Activated CD8-positive, alpha-beta memory T cell treated with anti-CD3 and anti-CD28 coated beads for 48 hours (primary cell): ENCODE results near the gene ACAA2.

Experiments
- DNase-seq, 3 experiments: peaks; one replicate each; pipeline ENCODE4 v3.0.0-alpha.2; 2020; ENCODE audit warnings: low read depth in 2 of 3, low spot score in 2 of 3

Gene ACAA2

DNA sequence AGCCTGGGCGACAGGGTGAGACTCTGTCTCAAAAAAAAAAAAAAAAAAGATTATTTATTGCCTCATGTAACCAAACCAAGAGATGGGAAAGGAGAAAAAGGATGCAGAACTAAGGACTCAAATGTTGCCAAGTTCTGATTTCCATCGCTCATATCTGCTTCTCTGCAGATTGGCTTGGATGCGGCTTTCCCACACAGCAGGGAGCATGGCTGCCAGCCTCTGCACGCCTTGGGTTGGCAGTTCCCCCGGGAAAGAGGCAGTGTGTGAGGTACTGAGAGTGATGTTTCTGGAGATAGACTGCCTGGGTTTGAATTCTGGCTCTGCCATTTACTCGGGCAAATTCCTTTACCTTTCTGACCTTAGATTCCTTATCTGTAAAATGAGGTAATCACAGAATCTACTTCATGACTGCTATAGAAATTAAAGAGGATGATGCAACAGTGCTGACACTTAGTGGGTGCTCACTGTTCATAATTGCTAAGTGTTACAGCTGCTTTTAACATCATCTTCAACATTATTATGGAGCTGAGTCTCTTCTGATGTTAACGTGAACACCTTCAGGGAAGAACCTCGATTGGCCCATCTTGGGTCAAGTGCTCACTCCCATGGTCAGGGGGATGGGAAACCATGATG, 68.8 kb downstream of the ACAA2 start:
- no peak for DNase-seq

DNA sequence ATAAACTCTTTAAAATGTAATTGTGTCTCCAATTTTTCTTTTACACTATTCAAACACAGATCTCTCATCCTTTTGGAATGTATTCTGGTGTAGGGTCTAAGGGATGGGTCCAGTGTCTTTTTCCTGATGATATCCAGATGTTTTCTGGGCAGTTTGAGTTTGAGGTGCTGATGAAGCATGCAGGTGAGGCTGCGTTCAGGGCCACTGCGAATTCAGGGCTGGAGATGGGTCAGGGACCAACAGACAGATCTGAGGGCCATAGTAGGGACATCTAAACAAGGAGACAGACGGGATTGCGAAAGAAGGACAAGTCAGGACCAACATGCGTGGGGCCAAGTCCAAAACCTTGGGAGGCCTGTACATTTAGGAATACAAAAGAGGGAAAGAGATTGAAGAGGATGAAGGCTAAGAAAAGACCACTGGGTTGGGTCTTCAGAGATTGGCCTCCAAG, 70.2 kb downstream of the ACAA2 start:
- DNase-seq, result no peak

DNA sequence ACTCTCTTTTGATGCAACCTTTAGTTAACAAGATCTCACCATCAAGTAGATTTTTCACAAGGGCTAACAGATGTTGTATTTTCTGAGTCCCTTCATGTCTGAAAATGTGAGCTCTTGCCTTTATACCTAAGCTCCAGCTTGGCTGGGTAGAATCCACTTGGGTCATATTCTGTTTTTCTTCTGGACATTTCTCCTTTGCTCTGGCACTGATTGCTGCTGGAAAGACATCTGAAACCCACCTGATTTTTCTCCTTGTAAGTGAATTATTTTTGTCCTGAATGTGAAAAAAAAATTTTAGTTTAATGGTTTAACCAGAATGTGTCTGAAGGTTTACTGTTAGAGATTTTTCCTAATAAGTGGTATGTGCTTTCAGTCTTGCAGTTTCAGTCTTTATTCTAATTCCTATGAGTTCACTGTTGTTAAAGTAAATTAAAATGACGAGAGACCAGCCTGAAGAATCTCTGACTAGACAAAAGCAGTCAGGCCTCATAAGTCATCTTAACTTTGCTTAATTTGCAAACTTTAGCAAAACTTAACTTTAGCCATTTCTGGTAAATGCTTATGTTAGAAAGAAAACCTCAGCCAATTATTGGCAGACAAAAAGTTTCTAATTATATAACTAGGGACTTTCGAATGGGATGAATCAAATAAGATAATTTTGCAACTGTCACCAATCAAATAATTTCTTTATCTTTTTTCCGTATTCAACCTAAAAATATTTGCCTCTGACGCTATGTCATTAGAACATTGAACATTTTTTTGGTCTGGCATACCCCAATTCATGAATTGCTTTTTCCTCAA, 70.8 kb downstream of the ACAA2 start:
- DNase-seq, result no peak

DNA sequence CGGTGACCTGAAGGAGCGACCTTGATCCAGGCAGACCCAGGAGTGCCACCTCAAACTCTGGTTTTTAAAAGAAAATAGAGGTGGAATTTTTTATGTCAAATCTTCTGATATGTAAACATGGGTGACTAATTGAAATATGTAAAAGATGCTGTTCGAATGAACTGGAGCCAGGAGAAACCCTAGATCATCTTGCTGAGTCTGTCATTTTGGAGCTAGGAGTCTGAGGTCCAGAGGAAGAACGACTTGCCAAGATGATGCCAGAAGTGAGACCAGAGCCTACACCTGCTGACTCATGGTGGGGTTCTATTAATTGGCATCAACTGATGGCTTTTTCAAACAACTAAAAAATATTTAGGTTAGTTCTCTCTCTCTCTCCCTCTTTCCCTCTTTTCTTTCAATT, 74.1 kb downstream of the ACAA2 start:
- no peak for DNase-seq

DNA sequence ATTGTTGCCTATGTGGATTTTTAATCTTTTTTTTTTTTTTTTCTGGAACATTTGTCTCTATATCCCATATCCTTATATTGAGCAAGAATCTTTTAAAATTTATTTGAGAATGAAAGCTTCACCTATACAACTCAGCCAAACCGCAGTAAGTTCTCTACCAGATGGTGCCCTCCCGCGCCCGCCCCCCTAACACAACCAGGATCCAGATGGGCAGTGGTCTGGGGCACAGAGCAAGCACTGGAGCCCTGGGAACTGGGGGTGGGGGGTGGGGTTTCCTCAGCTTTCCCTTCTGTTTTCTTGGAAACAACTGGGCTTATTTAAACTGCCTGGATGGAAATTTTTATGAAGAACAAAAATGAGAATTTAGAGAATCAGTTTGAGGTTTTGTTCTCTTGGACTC, 74.6 kb downstream of the ACAA2 start:
- DNase-seq, result no peak

DNA sequence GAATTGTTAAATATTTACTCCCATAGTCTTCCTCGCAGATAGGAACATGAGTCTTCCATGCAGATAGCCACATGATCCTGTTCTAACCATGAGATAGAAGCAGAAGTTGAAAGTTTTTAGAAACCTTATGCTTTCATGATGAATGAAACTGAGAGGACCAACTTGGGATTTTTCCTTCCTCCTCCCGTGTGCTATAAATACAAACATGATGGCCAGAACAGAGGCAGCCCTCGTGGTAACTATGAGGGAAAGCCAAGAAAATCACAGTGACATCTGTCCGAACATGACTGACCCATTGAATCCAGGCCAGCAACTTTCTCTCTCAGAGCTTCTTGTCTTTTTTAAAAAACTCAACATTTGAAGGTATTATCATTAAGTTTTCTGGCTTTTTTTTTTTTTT, 78.5 kb downstream of the ACAA2 start:
- DNase-seq, result no peak

DNA sequence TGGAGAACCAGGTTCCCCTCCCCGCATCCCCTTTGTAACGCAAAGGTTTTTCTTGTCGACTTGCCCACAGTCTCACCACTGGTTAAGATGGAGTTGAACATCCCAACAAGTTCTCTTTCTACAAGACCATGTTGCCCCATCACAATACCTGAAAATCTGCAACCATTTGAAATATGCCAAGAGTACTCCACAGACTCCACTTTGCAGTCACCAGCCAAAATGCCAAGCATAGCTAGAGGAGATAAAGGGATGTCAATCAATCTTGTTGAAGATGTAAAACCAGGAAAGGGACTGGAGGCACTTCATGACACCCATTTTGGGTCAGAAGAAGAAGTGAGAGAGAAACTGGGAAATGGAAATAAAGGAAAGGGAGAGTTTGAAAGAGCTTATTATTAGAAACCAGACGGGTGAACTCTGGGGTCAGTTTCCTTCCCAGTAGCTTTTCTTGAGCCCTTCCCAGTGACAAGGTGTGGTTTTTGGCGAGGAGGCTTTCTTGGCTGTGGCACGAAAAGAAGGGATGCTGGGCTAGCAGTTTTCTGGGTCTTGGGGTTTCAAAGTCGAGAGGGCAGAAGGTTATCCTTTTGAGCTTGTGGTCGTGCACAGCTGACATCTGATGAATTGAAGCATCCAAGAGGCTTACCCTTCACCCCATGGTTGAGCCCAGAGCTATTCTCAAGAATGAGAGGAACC, 79.3 kb downstream of the ACAA2 start:
- no peak for DNase-seq

DNA sequence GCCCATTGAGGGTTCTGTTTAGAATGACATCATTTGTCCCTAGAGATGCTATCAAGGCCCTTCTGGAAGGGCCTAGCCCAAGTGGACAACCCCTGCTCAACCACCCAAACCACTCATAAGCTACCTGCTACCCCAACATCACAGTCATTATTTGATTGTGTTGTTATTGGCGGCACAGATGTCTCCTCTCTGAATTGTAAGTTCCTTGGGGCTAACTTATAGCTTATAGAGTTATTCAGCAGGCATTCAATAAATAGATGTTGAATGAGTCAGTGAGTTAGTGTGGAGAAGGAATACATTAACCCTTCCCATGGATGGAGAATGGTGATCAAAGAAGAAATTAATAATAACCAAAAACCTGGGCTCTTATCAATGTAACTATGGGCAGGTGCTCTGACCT, 80.0 kb downstream of the ACAA2 start:
- no peak for DNase-seq
